CD1c-positive myeloid dendritic cell (primary cell): ENCODE results near the gene LRIG1.

Experiments
- DNase-seq: peaks from one replicate; pipeline ENCODE4 v3.0.0-alpha.2; 2016; ENCODE audit errors: extremely low spot score

The LRIG1 gene

GRCh38 chr3:66488492-66488891 is 12.3 kb downstream of the LRIG1 start:
- DNase-seq, result no peak

GRCh38 chr3:66487465-66487864 is 13.4 kb downstream of the LRIG1 start:
- no peak for DNase-seq

- no peak for DNase-seq
Observed at GRCh38 chr3:66486646-66487045, 14.2 kb downstream of the LRIG1 start.

GRCh38 chr3:66486202-66486601 is 14.6 kb downstream of the LRIG1 start:
- no peak for DNase-seq

GRCh38 chr3:66485291-66485968 is 15.4 kb downstream of the LRIG1 start:
- DNase-seq, result no peak

- DNase-seq, result no peak
Observed at GRCh38 chr3:66484106-66484844, 16.5 kb downstream of the LRIG1 start.

- no peak for DNase-seq
Observed at GRCh38 chr3:66483409-66483906, 17.4 kb downstream of the LRIG1 start.

- no peak for DNase-seq
Observed at GRCh38 chr3:66483006-66483405, 17.8 kb downstream of the LRIG1 start.

GRCh38 chr3:66482018-66482404 is 18.8 kb downstream of the LRIG1 start:
- DNase-seq, result no peak

GRCh38 chr3:66481071-66482017 is 19.5 kb downstream of the LRIG1 start:
- no peak for DNase-seq

- no peak for DNase-seq
Observed at GRCh38 chr3:66480666-66481065, 20.2 kb downstream of the LRIG1 start.

- DNase-seq, result no peak
Observed at GRCh38 chr3:66479532-66479947, 21.3 kb downstream of the LRIG1 start.

GRCh38 chr3:66478960-66479359 is 21.9 kb downstream of the LRIG1 start:
- no peak for DNase-seq

- no peak for DNase-seq
Observed at GRCh38 chr3:66477856-66478255, 23.0 kb downstream of the LRIG1 start.

GRCh38 chr3:66476852-66477381 is 23.9 kb downstream of the LRIG1 start:
- DNase-seq, result no peak

- DNase-seq, result no peak
Observed at GRCh38 chr3:66475386-66476020, 25.3 kb downstream of the LRIG1 start.

- no peak for DNase-seq
Observed at GRCh38 chr3:66473692-66474091, 27.1 kb downstream of the LRIG1 start.

- no peak for DNase-seq
Observed at GRCh38 chr3:66473181-66473580, 27.6 kb downstream of the LRIG1 start.

- no peak for DNase-seq
Observed at GRCh38 chr3:66472313-66473134, 28.3 kb downstream of the LRIG1 start.

- DNase-seq, result no peak
Observed at GRCh38 chr3:66470956-66471686, 29.7 kb downstream of the LRIG1 start.
